ENCODE results near the gene PRELID1. TPM values are rescaled to one million over a fixed set of nuclear protein-coding genes. Genes with fewer than 3 reads are reported as not detected.

The PRELID1 gene
- total RNA-seq, 2 experiments from 2014 or later, result 232 to 249 TPM

DNA sequence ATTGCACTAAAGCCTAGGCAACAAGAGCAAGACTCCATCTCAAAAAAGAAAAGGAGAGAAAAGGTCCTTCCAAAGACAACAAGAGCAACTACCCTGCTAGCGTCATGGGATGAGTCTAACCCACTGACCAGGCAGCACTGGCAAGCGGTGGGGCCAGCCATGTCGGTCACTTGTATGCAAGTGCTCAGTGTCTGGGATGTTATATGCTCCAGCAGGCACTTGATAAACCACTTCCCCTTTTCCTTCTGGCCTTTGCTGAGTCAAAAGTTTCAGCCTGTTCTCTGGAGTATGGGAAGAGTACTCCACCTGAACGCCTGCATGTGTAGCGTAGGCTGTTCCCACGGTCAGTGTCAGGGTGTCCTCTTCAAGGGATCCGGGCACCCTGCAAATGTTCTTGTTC lies 17.3 kb downstream of the PRELID1 start:
- no peak for TF ChIP-seq EZH2phosphoT487 (IDR thresholded peaks at IDR 0.05; ENCODE audit: borderline replicate concordance, low read depth, low read length)
- TF ChIP-seq, protein P1, sequence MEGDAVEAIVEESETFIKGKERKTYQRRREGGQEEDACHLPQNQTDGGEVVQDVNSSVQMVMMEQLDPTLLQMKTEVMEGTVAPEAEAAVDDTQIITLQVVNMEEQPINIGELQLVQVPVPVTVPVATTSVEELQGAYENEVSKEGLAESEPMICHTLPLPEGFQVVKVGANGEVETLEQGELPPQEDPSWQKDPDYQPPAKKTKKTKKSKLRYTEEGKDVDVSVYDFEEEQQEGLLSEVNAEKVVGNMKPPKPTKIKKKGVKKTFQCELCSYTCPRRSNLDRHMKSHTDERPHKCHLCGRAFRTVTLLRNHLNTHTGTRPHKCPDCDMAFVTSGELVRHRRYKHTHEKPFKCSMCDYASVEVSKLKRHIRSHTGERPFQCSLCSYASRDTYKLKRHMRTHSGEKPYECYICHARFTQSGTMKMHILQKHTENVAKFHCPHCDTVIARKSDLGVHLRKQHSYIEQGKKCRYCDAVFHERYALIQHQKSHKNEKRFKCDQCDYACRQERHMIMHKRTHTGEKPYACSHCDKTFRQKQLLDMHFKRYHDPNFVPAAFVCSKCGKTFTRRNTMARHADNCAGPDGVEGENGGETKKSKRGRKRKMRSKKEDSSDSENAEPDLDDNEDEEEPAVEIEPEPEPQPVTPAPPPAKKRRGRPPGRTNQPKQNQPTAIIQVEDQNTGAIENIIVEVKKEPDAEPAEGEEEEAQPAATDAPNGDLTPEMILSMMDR (conservative IDR thresholded peaks at IDR 0.05; ENCODE audit: low read length), result no peak
- H4K20me1 ChIP-seq (ENCODE audit: insufficient read depth, low read length), result no peaks in the 10 kb centered on the region
- ChIA-PET POLR2A (interaction anchor here (0.6 to 0.7 kb wide), 3 partner anchors 24 to 324 kb away, joined by 3 to 4 read pairs (median 3); no protein-coding TSS in a partner anchor), CTCF (ENCODE audit: unreplicated experiment) (no interaction called here)
- no peak overlapping the region for H3K4me3 ChIP-seq (ENCODE audit: low read depth, low read length, poor library complexity, severe bottlenecking)
- H3K79me2 ChIP-seq (ENCODE audit: insufficient read depth, low read depth, low read length), result no peaks in the 10 kb centered on the region
- H2AFZ ChIP-seq (ENCODE audit: low read length), result no peak overlapping the region
- DNase-seq (ENCODE audit: low spot score), result no peak
- intact Hi-C loops (cut with micrococcal nuclease; ENCODE audit: unreplicated experiment), result no loop called here
- H3K4me2 ChIP-seq (ENCODE audit: low read length), result no peak overlapping the region
- BruUV-seq (replicated peaks), result no TSS peak
- H3K9me3 ChIP-seq (ENCODE audit: low read length), result no peaks in the 10 kb centered on the region
- H3K9me2 ChIP-seq (ENCODE audit: insufficient read depth, low read length), result no peaks in the 10 kb centered on the region
- H3K36me3 ChIP-seq (ENCODE audit: insufficient read depth, low read length), result peaks cover 6% of the 10 kb centered on the region; the same call in 1 of the 2 replicates
- peaks cover 4% of the 10 kb centered on the region for H3K4me1 ChIP-seq (ENCODE audit: insufficient read depth, low read length, poor library complexity, severe bottlenecking)
- no peak overlapping the region for H3K27ac ChIP-seq (ENCODE audit: low read depth, low read length, poor library complexity, severe bottlenecking)

DNA sequence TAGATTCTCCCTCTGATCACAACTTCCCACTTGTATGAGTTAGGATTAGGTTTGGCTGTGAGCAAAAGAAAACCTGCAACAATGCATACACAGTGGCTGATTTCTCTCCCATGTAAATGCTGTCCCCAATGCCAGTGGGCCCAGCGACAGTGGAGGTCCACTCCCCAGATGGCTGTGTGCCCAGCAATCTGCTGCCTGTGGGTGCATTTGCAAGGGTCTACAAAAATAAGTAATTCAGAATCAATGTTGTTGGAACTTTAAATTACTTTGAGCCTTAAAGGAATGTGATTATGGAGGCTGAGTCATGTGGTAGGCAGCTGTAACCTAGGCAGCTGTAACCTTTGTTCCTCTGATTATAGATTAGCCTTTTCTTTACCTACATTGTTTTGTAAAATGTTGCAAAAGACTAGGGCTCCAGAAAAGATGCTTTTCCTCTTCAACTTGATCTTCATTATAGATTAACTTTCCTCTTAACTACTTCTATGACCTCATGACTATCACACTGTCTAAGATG lies 22.3 kb downstream of the PRELID1 start:
- H3K27ac ChIP-seq (ENCODE audit: low read depth, low read length, poor library complexity, severe bottlenecking), result no peak overlapping the region
- intact Hi-C loops (cut with micrococcal nuclease; ENCODE audit: unreplicated experiment), result no loop called here
- POLR2A ChIA-PET, result no interaction called here

More for the DNA sequence above, 22.3 kb downstream of the PRELID1 start:
- Histone ChIP-seq H4K20me1 (ENCODE audit: insufficient read depth, low read length) (no peaks in the 10 kb centered on the region), H2AFZ (ENCODE audit: low read length) (no peak overlapping the region), H3K4me2 (ENCODE audit: low read length) (no peak overlapping the region), H3K36me3 (ENCODE audit: insufficient read depth, low read length) (peaks cover 21% of the 10 kb centered on the region; the same call in 1 of the 2 replicates), H3K9me3 (ENCODE audit: low read length) (no peaks in the 10 kb centered on the region), H3K79me2 (ENCODE audit: insufficient read depth, low read depth, low read length) (no peaks in the 10 kb centered on the region), H3K4me3 (ENCODE audit: low read depth, low read length, poor library complexity, severe bottlenecking) (no peak overlapping the region), H3K4me1 (ENCODE audit: insufficient read depth, low read length, poor library complexity, severe bottlenecking) (no peaks in the 10 kb centered on the region), H3K9me2 (ENCODE audit: insufficient read depth, low read length) (no peaks in the 10 kb centered on the region)
- no peak for DNase-seq (ENCODE audit: low spot score)
- CTCF ChIA-PET (ENCODE audit: unreplicated experiment), result no interaction called here
- TSS peak; percentile 42 for BruUV-seq (replicated peaks)
- no peak for TF ChIP-seq EZH2phosphoT487 (IDR thresholded peaks at IDR 0.05; ENCODE audit: borderline replicate concordance, low read depth, low read length)
- TF ChIP-seq, protein P1 (conservative IDR thresholded peaks at IDR 0.05; ENCODE audit: low read length), result no peak

All from OCI-LY7 (cell line).